ENCODE results near the gene PXT1. TPM values are rescaled to one million over a fixed set of nuclear protein-coding genes. Genes with fewer than 3 reads are reported as not detected.
A peak's percentile ranks its signal among the peaks of the same experiment; 100 is the strongest.

The PXT1 gene
- total RNA-seq, 1 donor from 2014 or later: not detected

DNA sequence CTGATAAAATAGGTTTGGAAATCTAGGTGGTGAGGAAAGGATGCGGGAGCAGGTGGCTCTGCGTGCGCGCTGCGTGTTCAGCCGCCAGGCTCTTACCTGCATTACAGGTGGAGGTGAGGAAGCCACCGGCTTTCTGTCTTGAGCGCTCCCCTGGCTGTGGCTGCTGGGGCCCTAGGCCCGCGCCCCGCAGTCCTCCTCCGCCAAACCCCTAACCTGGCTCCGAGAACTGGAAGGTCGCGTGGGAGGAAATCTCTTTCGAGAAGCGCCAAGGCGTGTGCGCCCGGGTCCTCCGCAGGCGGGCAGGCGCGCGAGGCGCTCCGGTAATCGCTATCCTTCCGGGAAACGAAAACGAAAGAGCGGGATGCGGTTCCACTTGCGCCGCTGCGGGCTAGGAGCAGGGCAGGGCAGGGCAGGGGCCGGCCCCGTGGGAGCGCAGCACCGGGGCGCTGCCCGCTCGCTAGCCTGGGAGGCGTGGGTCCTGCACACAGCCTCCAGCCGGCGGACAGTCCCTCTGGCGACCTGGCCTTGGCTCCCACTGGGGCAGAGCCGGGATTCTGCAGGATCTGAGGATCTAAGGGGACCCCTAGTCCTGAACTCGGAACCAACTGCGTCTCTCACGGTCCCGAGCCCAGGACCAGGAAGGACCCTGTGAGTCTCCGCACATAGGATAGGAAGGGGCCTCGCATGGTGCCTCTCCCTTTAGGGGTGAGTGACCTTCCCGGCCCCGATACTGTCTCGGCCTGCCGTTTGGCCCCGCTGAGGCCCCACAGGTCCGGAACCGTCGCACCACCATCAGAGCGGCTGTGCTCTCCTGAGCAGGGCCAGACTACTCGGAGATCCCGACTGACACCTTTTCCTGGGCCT lies 55.0 kb downstream of the PXT1 start, which contains the start of gene ETV7:
TSS of gene ETV7 (minus strand) at position 230 of the 864 bp plus-strand sequence. CDS start at position 102, 128 bp downstream.
- DNase-seq (ENCODE audit: low spot score): no peak

DNA sequence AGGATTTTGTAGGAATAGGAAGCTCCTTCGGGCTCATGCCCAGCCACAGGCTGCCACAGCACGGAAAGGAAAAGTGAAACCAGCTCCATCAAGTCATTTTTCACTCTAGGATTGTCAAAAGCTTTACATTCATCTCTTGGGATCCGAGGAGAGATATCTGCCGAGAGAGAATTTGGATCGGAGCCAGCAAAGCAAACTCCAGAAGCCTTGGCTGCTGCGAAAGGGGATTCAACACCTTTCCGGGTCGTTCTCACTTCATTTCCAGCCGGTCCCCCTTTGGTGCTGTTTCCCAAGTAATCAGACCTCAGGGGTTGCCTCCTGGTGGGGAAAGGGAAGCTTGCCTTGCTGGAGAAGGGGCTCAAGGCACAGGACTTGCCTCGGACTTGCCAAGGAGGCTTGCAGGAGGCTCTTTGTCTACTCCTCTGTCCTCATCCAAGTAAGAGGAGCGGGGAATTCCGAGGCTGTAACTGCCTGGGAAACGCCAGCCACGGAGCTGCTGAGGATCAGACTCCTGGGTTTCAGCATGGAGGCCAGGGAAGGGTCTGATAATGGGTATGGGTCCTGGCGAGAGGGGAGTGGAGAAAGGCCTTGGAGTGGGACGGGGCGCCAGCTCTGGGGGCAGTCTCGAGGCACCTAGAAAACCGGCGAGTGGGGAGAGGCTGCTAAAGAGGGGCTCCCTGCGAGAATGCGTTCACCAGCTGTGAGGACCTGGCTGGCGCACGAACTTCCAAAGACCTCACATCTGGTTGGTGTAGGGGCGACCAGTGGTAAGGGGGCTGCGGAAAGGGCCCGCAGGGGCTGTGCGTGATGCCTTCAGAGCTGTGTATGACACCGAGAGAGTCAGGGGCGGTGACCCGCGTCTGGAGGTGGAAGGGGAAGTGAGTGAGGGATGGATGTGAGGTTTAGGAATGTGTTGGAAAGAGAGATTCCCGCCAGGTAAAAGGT lies 55.9 kb downstream of the PXT1 start:
- peak; percentile 25 for DNase-seq (ENCODE audit: low spot score)

DNA sequence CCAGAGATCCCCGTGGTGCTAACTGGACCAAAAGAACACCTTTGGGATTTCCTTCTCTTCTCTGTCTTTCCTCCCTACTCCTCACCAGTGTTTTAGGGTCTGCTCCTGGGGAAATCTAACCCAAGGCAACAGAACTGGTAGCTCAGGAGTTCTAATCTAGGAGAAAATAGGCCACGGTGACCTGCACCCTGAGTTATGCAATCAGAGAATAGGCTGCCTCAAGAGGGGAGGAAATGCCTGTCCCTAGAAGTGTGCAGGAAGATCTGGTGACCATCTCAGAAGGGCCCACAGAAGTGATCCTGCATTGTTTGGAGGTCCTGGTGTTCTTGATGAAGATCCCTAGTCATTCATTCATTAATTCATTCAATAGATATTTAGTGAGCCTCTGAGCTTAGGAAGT lies 58.6 kb downstream of the PXT1 start:
- DNase-seq (ENCODE audit: low spot score): no peak

DNA sequence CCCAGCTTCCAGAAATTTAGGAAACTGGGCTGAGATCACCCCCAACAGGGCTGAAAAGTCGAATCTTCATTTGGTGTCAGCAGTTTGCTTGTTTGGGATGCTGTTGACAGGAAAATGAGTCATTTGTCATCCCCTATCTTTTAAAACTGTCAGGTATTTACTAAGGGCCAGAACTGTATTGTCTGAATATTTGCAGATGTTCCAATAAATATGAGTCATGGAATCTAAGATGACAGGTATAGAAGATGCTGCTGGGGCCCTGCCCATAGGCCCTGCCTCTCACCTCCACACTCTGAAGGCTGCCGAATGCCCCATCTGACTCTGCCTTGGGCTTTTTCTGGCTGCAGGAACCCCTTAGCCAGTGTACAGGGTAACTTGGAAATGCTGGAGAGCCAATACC lies 59.0 kb downstream of the PXT1 start:
- DNase-seq (ENCODE audit: low spot score): no peak

DNA sequence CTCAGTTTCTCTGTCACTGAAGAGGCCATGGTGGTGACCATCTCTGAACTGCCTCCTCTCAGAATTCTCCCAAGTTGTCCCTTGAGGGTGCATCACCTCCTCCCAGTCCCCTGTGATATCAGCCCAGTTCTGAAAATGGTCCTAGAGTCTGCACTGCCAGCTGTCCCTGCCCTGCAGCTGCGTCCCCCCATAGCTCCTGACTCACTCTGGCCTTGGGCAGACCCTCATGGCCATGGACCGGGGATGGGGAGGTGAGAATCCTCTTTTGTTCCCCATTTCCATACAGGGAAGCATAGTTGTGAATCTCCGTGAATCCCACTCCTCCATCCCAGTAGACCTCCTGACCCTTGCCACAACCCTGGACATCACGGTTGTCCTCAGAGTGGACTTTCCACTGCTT lies 59.7 kb downstream of the PXT1 start:
- no peak for DNase-seq (ENCODE audit: low spot score)

DNA sequence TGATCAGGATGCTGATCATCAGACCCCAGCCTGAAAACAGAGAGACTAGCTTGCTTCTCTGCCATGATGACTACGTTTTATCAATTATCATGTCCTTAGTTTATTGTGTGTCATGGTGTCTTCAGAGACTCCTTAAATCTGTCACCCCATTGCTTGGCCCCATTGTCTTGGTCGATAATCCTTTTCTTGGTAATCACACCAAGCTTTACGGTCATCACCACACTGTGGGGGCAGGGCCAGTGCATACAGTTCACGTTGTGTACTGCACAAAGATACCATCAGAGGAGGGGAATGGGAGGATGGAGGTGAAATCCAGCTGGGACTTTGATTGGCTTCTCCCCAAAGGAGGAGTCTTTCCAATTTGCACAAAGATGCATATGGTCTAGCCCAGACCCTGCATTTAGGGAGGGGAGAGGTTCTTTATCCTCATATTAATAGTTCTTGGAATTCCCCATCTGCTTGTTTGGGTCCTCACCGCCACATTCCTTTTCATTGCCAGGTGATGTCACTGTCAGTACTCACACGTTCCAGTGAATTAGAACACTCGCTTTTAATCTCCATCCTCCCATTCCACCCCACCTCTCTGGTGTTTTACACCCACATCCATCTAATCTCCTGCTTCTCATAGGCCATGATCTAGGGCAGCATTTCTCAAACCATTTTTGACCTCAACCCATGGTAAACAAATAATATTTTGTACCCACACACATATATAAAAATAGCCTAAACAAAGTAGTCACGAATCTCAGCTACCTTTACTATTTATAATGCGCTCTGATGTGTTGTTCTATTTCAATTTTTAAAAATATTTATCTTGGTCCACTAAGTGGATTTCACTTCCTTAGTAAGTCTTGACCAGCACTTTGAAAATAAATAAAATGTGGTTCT lies 60.9 kb downstream of the PXT1 start:
- DNase-seq (ENCODE audit: low spot score): no peak

DNA sequence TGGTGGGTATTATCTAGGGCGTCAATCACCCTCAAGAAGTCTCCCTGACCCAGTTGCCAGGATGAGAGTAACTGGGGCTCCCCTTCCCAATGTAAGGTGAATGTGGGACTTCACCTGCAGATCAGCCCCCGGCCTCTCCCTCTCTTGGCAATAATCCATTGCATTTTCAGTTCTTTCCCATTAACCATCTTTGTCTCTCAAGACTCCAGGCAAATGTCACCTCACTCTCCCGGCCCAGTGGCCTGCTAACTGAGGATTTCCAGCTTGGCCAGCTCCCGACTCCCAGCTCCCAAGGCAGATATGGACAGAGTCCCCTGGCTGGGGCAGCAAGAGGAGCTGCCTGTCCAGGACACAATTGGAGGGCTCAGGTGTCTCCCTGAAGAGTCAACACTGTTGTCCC lies 62.5 kb downstream of the PXT1 start:
- no peak for DNase-seq (ENCODE audit: low spot score)

DNA sequence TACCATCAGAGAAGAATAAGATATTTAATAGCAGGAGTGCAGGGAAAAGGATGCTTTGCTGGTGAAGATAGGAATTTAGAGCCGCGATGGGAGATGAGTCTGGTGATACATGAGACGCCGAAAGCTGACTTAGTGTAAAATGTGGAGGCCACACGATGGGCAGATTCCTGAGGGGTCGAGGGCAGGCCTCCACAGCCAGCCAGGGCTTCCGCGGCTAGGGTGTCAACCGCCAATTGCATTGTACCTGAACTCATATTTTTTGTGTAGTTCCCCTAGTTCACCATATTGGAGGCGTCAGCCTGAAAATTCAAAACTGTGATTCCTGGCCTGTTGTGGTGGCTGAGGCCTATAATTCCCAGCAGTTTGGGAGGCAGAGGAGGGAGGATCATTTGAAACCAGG lies 63.7 kb downstream of the PXT1 start:
- no peak for DNase-seq (ENCODE audit: low spot score)

DNA sequence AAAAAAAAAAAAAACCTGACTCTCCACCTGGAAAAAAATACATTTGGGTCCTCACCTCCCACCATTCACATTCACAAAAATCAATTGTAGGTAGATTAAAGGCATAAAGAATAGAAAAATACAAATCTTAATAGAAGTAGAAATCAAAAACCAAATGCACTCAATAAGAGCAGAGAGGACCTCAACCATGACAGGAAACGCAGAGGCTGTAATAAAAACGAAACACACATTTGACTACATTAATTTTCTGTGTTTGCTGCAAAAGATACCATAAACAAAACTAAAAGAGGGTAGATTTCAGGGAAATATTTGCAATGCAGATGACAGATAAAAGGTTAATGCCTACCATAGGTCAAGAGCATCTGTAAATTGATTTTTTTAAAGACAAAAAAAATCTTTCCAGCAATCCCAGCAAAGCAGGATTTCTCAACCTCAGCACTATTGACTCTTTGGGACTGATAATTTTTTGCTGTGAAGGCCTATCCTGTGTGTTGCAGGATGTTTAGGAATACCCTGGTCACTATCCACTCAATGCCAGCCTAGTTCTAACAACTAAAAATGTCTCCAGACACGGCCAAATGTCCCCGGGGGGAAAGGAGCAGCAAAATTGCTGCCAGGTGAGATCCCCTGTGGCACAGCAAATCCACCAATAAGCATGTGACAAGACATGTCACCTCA lies 64.3 kb downstream of the PXT1 start:
- DNase-seq (ENCODE audit: low spot score): no peak

DNA sequence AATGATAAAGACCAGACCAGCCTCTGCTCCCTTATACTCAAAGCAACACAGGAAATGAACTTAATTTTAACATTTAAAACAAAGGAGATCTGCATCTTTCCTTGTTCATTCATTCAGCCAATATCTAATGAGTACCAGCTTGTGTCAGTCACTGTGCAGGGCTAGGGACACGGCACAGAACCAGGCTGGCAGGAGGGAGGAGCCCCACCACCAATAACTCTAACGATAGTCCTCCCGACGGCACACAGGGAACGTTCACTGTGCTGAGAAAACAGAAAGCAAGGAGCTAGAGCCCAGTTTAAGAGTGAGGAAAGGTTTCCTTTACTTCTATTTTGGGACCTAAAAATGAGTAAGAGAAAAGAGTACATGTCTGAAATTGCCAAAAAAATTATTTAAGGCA lies 65.1 kb downstream of the PXT1 start:
- no peak for DNase-seq (ENCODE audit: low spot score)

DNA sequence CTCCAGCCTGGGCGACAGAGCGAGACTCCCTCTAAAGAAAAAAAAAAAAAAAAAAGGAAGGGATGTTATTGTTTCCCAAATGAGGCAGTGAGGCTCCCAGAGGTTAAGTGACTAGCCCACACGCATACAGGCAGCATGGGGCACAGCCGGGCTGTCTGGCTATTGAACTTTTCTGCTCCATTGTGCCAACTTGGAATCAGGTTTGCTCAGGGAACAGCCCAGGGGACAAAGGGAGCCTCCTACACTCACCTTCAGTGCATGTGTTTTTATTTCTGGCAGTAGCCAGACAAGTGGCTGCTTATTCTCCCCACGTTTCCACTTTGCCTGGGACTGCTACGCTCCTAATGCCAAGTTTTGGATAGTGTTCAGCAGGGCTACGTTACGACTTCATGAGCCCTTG lies 65.9 kb downstream of the PXT1 start:
- no peak for DNase-seq (ENCODE audit: low spot score)

DNA sequence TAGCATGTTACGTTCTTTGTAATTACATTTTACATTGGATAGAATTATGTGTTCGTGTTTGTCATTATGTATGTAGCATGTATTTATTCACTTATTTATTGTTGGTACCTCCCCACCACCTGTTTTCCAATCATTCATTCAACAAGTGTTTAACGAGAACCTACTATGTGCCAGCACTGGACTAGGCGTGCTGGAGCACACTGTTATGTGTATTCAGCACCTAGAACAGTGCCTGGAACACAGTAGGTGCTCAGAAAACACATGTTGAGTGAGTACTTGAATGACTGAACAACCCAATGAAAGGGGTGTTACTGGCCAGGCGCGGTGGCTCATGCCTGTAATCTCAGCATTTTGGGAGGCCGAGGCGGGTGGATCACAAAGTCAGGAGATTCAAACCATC lies 66.5 kb downstream of the PXT1 start:
- no peak for DNase-seq (ENCODE audit: low spot score)

DNA sequence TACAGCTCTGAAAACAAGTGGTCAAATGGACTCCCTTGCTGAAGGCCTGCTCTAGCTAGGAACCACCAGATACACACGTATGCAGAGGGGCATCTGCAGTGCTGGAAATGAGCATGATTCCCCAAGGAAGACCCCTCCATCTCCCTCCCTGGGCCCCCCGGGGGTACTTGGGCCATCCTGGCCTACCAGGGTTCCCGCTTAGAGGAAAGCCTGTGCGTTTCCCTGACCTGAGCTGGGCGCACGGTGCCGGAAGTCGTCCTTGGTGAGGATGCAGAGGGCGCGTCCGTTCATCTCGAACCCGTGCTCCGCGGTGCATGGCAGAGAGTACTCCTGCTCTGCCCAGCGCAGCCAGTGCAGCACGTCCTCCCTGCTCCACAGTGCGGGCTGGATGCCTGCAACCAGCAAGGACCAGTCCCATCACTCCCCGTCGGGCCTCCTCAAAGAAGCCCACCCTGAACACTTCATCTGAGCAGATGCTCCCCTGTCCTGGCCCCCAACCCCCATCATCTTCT lies 67.0 kb downstream of the PXT1 start:
- DNase-seq (ENCODE audit: low spot score): no peak

DNA sequence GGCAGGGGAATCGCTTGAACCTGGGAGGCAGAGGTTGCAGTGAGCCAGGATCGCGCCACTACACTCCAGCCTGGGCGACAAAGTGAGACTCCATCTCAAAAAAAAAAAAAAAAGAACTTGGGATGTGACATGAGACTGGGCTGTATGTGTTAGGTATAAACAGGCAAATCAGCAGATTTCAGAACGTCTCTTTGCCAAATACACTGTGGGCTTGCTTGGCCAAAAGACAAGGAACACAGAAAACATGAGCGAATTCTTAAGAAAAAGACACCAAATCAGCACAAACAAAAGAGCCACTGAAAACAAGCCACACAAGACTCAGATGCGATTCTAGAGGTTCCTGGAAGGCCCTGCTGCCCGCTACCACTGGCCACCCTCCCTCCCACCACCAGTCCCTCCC lies 67.7 kb downstream of the PXT1 start:
- no peak for DNase-seq (ENCODE audit: low spot score)

DNA sequence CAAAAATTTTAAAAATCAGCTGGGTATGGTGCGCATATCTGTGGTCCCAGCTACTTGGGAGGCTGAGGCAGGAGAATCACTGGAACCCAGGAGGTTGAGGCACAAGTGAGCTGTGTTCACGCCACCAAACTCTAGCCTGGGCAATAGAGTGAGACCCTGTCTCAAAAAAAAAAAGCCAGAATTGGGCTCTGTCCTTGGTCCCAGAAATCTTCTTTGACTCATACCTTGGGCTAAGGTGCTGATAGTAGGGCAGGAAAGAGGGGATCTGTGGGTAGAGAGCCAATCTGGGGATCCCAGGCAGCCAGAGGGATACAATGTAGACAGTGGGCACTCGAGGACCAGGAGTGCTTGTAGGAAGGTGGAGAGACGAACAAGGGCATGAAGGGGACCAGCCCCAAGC lies 68.5 kb downstream of the PXT1 start:
- no peak for DNase-seq (ENCODE audit: low spot score)

DNA sequence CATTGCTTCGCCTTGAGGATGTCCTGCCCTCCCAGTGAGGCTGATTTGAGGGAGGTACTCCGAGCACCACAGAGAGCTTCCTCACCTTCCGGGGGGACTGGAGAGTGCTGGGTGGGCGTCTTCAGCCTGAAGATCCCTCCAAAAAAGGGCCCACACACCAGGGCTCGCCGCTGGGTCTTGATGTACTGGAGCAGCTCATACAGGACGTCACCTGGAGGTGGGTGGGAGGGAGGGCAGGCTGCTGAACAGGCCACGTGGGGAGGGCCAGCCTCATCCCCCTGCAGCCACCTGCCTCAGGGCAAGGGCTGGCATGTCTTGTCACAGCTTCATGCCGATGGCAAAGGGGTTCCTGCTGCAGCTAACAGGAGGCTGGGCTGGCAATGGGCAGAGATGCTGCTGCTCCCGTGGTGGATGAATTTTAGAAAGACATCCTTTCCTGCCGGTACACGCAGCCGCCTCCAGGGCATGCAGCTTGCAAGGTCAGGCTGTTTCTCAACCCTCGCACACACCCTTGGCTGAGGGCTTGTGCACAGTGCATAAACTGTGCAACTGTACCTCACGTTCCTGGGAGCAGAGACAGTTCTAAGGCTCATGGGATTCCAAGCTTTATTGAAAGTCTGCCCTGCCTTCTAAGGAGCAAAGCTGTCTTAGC lies 69.2 kb downstream of the PXT1 start:
- DNase-seq (ENCODE audit: low spot score): no peak

DNA sequence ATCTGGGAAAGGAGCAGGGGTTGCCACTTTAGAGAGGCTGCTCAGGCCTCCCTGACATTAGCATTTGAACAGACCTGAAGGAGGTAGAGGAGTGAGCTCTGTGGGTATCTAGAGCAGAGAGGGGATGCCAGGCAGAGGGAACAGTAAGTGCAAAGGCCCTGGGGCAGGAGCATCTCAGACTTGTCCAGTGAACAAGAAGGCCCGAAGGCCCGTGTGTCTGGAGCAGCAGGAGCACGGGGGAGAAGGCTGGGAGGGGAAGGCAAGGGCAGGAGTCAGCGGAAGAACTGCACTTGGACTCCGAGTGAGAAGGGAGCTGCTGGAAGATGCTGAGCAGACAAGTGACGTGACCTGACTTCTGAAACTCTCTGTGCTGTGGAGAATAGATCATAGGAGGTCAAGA lies 70.6 kb downstream of the PXT1 start:
- no peak for DNase-seq (ENCODE audit: low spot score)

DNA sequence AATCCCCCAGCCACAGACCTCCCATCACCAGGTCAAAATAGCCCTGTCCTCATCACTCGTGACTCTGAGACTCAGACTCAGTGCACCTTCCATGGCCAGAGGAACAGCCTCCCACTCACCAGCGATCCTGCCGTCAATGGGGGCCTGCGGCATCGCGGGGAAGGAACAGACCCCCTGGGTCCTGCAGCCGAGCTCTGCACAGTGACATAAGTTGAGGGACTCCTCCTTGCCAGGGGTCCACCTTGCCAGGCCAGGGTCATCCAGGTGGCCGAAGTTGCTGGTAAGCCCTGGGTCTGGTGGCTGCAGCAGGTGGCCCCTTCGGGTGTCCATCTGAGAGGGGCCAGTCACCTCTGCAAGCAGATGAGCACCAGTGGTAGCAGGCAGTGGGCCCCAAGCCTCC lies 71.4 kb downstream of the PXT1 start:
- no peak for DNase-seq (ENCODE audit: low spot score)

DNA sequence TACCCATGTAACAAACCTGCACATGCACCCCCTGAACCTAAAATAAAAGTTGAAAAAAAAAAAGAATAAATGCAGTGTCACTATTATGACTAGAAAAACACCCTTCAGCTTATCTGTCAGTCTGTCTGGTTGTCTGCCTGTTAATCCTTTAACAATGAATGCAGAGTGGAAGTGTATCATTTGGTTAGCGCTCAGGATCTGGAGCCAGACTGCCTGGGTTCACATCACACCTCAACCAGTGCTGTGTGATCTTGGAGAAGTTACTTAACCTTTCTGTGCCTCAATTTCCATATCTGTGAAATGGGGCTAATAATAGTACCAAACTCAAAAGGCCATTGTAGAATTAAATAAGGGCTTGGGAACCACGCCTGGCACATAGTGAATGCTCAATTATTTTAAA lies 72.0 kb downstream of the PXT1 start:
- no peak for DNase-seq (ENCODE audit: low spot score)

All from mucosa of gallbladder (tissue), 1 donor.